ENCODE results near the gene NOC3L.

The NOC3L gene, protein sequence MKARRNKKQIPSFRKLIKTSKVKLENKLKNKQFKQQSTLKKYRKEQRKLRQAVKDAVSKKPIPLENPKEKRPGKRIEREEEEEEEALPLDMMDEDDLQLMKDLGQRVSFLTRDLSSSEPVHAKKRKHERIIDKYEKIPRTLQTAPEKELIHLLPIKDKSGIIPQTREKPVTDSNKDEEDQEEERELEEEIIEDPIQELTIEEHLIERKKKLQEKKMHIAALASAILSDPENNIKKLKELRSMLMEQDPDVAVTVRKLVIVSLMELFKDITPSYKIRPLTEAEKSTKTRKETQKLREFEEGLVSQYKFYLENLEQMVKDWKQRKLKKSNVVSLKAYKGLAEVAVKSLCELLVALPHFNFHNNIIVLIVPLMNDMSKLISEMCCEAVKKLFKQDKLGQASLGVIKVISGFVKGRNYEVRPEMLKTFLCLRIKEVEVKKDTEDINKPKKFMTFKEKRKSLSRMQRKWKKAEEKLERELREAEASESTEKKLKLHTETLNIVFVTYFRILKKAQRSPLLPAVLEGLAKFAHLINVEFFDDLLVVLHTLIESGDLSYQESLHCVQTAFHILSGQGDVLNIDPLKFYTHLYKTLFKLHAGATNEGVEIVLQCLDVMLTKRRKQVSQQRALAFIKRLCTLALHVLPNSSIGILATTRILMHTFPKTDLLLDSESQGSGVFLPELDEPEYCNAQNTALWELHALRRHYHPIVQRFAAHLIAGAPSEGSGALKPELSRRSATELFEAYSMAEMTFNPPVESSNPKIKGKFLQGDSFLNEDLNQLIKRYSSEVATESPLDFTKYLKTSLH

DNA sequence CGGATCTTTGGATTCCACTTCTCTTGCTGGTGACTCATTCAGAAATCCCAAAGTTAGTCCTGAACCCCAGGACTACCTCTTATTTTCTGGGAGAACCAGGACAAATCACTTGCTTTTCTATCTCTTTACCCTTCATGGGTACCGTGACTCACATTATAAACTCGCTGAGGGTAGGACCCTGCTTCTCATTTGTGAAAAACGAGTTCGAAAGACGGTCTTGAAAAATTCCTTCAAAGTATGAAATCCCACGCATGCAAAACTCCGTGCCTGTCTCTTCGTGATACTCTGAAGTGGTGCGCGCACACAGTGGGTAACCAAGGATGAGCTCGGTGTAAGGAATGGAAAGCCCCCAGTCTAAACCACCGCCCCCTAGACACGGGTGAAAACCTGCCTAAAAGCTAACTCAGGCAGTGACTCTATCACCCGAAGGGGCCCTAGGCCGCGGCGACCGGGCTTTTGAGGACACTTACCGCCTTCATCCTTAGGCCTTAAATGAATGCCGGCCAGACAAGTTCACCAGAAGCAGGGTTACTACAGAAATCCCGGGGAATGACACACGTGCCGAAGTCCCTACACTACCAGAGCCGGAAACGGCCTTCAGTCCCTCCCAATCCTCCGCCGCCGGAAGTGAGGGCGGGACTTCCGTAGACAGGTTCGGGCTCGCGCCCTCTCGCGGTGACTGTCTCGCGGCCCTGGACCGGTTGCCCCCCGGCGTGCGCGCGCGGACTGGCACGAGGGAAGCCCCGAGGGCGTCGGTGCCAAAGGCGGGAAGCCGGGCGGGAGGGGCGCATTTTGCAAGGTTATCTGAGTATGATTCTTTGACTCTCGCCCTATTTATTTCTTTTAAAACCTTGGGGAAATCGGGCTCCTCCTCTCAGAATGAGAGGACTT, at the start of gene NOC3L:
Gene NOC3L, minus strand, starts transcription at position 580 of the 891 bp plus-strand sequence. Its CDS starts 101 bp downstream, at position 479.
- peak; percentile 44 for FAIRE-seq
- TF ChIP-seq, protein P1, sequence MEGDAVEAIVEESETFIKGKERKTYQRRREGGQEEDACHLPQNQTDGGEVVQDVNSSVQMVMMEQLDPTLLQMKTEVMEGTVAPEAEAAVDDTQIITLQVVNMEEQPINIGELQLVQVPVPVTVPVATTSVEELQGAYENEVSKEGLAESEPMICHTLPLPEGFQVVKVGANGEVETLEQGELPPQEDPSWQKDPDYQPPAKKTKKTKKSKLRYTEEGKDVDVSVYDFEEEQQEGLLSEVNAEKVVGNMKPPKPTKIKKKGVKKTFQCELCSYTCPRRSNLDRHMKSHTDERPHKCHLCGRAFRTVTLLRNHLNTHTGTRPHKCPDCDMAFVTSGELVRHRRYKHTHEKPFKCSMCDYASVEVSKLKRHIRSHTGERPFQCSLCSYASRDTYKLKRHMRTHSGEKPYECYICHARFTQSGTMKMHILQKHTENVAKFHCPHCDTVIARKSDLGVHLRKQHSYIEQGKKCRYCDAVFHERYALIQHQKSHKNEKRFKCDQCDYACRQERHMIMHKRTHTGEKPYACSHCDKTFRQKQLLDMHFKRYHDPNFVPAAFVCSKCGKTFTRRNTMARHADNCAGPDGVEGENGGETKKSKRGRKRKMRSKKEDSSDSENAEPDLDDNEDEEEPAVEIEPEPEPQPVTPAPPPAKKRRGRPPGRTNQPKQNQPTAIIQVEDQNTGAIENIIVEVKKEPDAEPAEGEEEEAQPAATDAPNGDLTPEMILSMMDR (IDR thresholded peaks at IDR 0.05; ENCODE audit: insufficient read depth, missing control alignments), result peak; percentile 67
- DNase-seq (ENCODE audit: insufficient read length, low spot score), result peak; percentile 72

DNA sequence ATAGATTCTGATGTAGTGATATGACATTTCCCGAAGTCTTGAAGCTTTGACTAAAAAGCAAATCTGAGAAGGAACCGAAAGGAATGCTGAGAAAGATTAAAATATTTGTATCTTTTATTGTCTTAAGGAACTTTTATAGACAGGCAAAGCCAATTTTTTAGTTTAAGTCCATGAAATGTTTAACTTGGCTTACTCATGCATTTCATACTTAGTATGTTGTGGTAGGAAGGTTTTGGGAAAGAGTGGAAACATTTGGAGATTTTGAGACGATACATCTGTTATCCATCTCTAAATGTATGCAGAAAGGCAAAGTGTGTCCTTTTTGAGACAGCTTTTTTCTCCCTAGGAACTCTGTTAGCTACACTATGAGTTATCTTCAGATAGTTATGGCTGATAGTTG, 49.7 kb upstream of the NOC3L start:
- DNase-seq (ENCODE audit: insufficient read length, low spot score) (no peak), FAIRE-seq (no peak)
- TF ChIP-seq, protein P1 (IDR thresholded peaks at IDR 0.05; ENCODE audit: insufficient read depth, missing control alignments), result no peak

DNA sequence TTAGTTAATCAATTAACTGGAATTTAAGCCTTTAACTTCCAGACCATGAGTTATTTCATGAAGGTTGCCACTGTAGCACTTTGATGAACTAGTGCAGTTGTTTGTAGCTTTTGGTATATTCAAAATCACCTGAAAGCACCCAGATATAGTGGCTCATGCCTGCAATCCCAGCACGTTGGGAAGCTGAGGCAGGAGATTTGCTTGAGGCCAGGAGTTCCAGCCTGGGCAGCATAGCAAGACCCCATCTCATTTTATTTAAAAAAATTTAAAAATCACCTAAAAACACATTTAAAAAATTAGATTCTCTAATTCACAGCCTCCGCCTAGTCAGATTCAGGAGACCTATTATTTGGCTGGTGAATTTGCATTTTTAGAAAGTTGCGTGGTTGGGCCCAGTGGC, 48.6 kb upstream of the NOC3L start:
- no peak for FAIRE-seq
- TF ChIP-seq, protein P1 (IDR thresholded peaks at IDR 0.05; ENCODE audit: insufficient read depth, missing control alignments), result no peak

DNA sequence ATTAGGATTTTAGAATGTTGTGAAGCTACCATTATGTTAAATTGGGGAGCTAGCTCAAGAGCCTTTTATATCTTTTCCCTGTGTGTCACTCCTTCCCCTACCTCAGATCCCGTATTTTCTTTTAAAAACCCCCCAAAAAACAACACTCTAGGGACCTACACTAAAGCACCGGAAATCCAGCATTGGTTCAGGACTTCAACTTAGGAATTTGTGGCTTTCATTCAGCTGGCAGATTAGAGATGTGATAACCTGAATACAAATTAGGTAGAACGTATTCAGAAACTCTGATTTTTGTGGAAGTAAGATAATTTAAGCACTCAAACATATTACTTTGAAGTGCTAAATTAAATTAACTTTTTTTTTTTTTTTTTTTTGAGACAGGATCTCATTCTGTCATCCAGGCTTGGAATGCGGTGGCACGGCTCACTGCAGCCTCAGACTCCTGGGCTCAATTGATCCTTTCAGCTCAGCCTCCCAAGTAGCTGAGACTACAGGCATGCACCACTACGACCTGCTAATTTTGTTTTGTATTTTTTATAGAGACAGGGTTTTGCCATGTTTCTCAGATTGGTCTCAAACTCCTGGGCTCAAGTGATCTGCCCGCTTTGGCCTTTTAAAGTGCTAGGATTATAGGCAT, 46.4 kb upstream of the NOC3L start:
- FAIRE-seq, result no peak
- TF ChIP-seq, protein P1 (IDR thresholded peaks at IDR 0.05; ENCODE audit: insufficient read depth, missing control alignments), result no peak
- no peak for DNase-seq (ENCODE audit: insufficient read length, low spot score)

More for the DNA sequence above, 48.6 kb upstream of the NOC3L start:
- DNase-seq (ENCODE audit: insufficient read length, low spot score), result no peak

DNA sequence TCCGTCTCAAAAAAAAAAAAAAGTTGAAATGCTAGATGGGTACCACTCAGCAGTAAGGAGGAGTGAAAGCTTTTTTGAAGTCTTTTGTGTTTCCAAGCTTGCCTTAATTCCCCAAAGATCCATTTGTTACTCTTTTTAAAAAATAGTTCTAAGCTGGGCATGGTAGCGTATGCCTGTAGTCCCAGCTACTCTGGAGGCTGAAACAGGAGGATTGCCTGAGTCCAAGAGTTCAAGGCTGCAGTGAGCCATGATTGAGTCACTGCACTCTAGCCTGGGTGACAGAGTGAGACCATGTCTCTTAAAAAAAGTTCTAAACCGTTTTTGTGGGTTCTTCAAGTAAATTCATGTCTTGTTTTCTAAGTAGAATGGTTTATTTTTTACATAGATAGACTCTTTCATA, 44.9 kb upstream of the NOC3L start:
- TF ChIP-seq, protein P1 (IDR thresholded peaks at IDR 0.05; ENCODE audit: insufficient read depth, missing control alignments), result no peak
- no peak for FAIRE-seq

DNA sequence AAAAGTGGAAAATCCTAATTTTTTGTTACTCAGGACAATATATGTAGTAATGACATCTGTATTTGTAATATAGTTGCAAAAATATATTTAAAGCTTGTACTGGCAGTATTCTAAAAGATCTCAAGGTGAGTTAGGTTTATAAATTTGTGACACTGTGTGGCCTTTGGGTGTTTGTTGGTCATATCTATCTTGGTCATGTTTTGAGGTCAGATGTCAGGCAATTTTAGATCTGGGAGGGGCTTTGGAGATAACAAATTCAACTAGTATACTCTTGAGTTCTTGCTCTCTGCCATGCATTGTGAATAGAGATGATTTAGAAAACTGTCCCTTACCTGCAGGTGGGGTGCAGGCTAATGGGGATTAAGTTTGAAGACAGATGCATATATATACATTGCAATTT, 42.7 kb upstream of the NOC3L start:
- DNase-seq (ENCODE audit: insufficient read length, low spot score) (no peak), FAIRE-seq (no peak)
- TF ChIP-seq, protein P1 (IDR thresholded peaks at IDR 0.05; ENCODE audit: insufficient read depth, missing control alignments), result no peak

More for the DNA sequence above, 44.9 kb upstream of the NOC3L start:
- no peak for DNase-seq (ENCODE audit: insufficient read length, low spot score)
